ENCODE results near the gene C1orf210. TPM values are rescaled to one million over a fixed set of nuclear protein-coding genes. Genes with fewer than 3 reads are reported as not detected.

Gene C1orf210
- total RNA-seq, 1 donor from 2014 or later = not detected

- TF ChIP-seq, protein P1, sequence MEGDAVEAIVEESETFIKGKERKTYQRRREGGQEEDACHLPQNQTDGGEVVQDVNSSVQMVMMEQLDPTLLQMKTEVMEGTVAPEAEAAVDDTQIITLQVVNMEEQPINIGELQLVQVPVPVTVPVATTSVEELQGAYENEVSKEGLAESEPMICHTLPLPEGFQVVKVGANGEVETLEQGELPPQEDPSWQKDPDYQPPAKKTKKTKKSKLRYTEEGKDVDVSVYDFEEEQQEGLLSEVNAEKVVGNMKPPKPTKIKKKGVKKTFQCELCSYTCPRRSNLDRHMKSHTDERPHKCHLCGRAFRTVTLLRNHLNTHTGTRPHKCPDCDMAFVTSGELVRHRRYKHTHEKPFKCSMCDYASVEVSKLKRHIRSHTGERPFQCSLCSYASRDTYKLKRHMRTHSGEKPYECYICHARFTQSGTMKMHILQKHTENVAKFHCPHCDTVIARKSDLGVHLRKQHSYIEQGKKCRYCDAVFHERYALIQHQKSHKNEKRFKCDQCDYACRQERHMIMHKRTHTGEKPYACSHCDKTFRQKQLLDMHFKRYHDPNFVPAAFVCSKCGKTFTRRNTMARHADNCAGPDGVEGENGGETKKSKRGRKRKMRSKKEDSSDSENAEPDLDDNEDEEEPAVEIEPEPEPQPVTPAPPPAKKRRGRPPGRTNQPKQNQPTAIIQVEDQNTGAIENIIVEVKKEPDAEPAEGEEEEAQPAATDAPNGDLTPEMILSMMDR (IDR thresholded peaks at IDR 0.05) = no peak
- Histone ChIP-seq H3K36me3 (no peaks in the 10 kb centered on the region), H3K4me1 (no peaks in the 10 kb centered on the region), H3K27me3 (peaks cover 5% of the 10 kb centered on the region), H3K4me3 (peak within 1 kb of the TSS; percentile 10 to 28), H3K27ac (no peak within 1 kb of the TSS), H3K9me3 (no peaks in the 10 kb centered on the region)
- peak in 1 of 2 donors; percentile 60 for DNase-seq (ENCODE audit: low spot score in 2 of 2)
- intact Hi-C loops (cut with DNase I) = no loop called here
Measured at GRCh38 chr1:43269627-43270375, 15.6 kb downstream of the C1orf210 start, which contains the start of gene TMEM125. Gene TMEM125, plus strand, starts transcription at chr1:43269983. Its CDS starts 2,740 bp downstream, at chr1:43272723.

GRCh38 chr1:43267818-43268425, 17.5 kb downstream of the C1orf210 start:
- TF ChIP-seq, protein P1 (IDR thresholded peaks at IDR 0.05) = no peak
- intact Hi-C loops (cut with DNase I) = no loop called here
- no peak overlapping the region for H3K27ac ChIP-seq

DNA sequence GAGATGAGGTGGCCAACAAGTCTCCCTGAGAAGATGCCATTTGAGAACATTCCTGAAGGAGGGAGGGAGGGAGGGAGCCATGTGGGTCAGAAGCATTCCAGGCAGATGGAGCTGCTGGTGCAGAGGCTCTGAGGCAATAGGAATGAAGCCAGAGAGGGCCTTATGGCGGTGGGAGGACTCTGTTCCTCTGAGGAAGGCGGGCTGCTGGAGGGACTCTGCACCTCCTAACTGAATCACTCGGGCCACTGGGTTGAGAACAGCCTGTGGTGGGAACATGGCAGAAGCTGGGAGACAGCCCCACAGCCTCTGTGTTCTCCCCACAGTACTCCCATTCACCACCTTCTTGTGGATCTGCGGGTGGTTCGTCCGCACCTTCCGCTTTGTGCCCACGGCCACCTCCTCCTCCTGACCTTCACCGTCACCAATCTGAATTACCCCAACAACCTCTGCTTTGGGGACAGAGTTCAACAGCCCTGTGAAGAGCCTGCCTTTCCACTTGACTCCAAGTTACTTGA, 18.0 kb downstream of the C1orf210 start:
- intact Hi-C loops (cut with DNase I) = no loop called here
- Histone ChIP-seq H3K9me3 (no peaks in the 10 kb centered on the region), H3K4me1 (no peaks in the 10 kb centered on the region), H3K27me3 (peaks cover 5% of the 10 kb centered on the region), H3K4me3 (no peak overlapping the region), H3K27ac (no peak overlapping the region), H3K36me3 (no peaks in the 10 kb centered on the region)
- peak in 1 of 2 donors; percentile 31 for DNase-seq (ENCODE audit: low spot score in 2 of 2)
- TF ChIP-seq, protein P1 (IDR thresholded peaks at IDR 0.05) = no peak

More at GRCh38 chr1:43267818-43268425, 17.5 kb downstream of the C1orf210 start:
- Histone ChIP-seq H3K36me3 (no peaks in the 10 kb centered on the region), H3K4me3 (no peak overlapping the region), H3K27me3 (peaks cover 5% of the 10 kb centered on the region), H3K9me3 (no peaks in the 10 kb centered on the region), H3K4me1 (no peaks in the 10 kb centered on the region)
- peak in 1 of 2 donors; percentile 16 for DNase-seq (ENCODE audit: low spot score in 2 of 2)

DNA sequence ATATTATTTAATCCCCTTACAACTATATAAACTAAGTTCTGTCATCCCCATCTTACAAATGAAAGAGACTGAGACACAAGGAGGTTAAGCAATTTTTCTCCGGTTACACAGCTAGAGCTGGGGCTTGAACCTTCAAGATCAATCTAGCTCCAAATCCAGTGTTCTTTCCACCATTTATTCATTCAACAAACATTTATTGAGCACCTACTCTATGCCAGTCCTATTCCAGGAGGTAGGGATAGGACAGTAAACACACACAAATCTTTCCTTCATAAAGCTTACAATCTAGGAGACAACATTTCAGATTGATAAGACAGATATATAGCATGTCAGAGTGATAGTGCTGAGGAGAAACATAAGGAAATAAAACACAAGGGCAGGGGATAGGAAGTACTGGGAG, 18.5 kb downstream of the C1orf210 start:
- TF ChIP-seq, protein P1 (IDR thresholded peaks at IDR 0.05) = no peak
- no peak overlapping the region for H3K4me3 ChIP-seq
- peaks cover 5% of the 10 kb centered on the region for H3K27me3 ChIP-seq

DNA sequence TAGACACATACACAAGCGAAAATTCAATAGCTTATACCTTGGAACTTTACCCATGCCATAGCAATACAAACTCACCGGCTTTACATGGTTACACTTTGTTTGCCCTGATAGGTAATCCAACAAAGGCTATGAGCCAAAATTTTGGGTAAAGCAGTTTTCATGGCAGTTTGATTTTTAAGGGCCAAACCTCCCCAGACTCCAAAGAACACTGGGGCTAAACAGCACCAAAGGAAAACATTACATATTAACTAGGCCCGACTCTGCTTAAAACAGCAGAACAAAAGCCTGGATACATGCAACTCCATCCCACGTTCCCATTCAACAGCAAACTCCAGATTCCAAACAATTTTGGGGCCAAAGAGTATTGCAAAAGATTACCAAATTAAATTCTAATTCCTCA, 19.9 kb downstream of the C1orf210 start:
- Histone ChIP-seq H3K27me3 (no peaks in the 10 kb centered on the region), H3K4me3 (no peak overlapping the region), H3K27ac (no peak overlapping the region), H3K9me3 (no peaks in the 10 kb centered on the region), H3K4me1 (no peaks in the 10 kb centered on the region), H3K36me3 (no peaks in the 10 kb centered on the region)
- intact Hi-C loops (cut with DNase I) = no loop called here
- DNase-seq (ENCODE audit: low spot score in 2 of 2) = no peak
- TF ChIP-seq, protein P1 (IDR thresholded peaks at IDR 0.05) = no peak

More for the DNA sequence above, 18.5 kb downstream of the C1orf210 start:
- Histone ChIP-seq H3K4me1 (no peaks in the 10 kb centered on the region), H3K9me3 (no peaks in the 10 kb centered on the region), H3K27ac (no peak overlapping the region), H3K36me3 (no peaks in the 10 kb centered on the region)
- intact Hi-C loops (cut with DNase I) = no loop called here
- no peak for DNase-seq (ENCODE audit: low spot score in 2 of 2)

All from ascending aorta (tissue), 2 donors.